HepG2 (cell line): ENCODE data around the gene EPHA3. TPM values are rescaled to one million over a fixed set of nuclear protein-coding genes. Genes with fewer than 3 reads are reported as not detected.

Source experiments
- ATAC-seq: fragments of 200-7000 bp; cut with Tn5 transposase; 3 replicates; pipeline ENCODE4 v1.9.1; 2020; ENCODE audit warnings: mild to moderate bottlenecking, moderate library complexity
- BruUV-seq: library from RNA; stranded (reverse); fragments of 400-500 nt; replicated peaks from 2 replicates; lab custom pipeline; 2021; lab: Mats Ljungman, UMichigan
- CTCF ChIA-PET: fragments of 300-600 bp; formaldehyde crosslinking; extraction: SDS; loops from one replicate; lab custom pipeline; 2021; ENCODE audit warnings: low total read pairs, inconsistent platforms, low intra/inter-chr PET ratio; lab: Yijun Ruan, JAX
- POLR2A ChIA-PET: fragments of 350-600 bp; sonication (Branson Sonifier 250); formaldehyde crosslinking; loops from one replicate; lab custom pipeline; 2020; ENCODE audit warnings: antibody characterized with exemption, inconsistent platforms; lab: Yijun Ruan, JAX
- DNase-seq: peaks from one replicate; pipeline ENCODE4 v3.0.0-alpha.2; 2015; ENCODE audit warnings: low spot score
- FAIRE-seq: peaks from 3 replicates; lab custom pipeline; 2011; peaks lifted over from hg19 to GRCh38; lab: Jason Lieb, UNC
- H2AFZ ChIP-seq: one replicate; pipeline ENCODE4 v1.6.1; 2011; ENCODE audit warnings: low read length, inconsistent platforms
- H3K27ac ChIP-seq: fragments of 300-600 bp; 3 replicates; pipeline ENCODE4 v1.8.0; 2011; ENCODE audit warnings: mixed run types, mild to moderate bottlenecking, mixed read lengths, low read length, inconsistent platforms; ENCODE audit not compliant: insufficient read depth; ENCODE audit errors: extremely low read length
- H3K27me3 ChIP-seq, 2 experiments: fragments of 200-600 bp in 1 of 2; 2 replicates in 1 of 2; 3 replicates in 1 of 2; pipeline versions ENCODE4 v1.6.0 to v1.8.0; 2011; ENCODE audit warnings: low read length in 2 of 2, mild to moderate bottlenecking in 2 of 2, moderate library complexity in 2 of 2, inconsistent platforms in 1 of 2; ENCODE audit not compliant: insufficient read depth in 2 of 2, control insufficient read depth in 1 of 2
- H3K36me3 ChIP-seq, 2 experiments: fragments of 200-600 bp in 1 of 2; replicated peaks in 1 of 2; 2 replicates in 1 of 2; 3 replicates in 1 of 2; pipeline versions ENCODE4 v1.5.1 to v1.8.0; 2011; ENCODE audit warnings: low read length in 2 of 2, inconsistent platforms in 1 of 2; ENCODE audit not compliant: insufficient read depth in 2 of 2, control insufficient read depth in 1 of 2
- H3K4me1 ChIP-seq: 2 replicates; pipeline ENCODE4 v1.5.1; 2012; ENCODE audit warnings: low read length, inconsistent platforms; ENCODE audit not compliant: insufficient read depth
- H3K4me2 ChIP-seq: 2 replicates; pipeline ENCODE4 v1.6.0; 2011; ENCODE audit warnings: low read depth, low read length, inconsistent platforms
- H3K4me3 ChIP-seq, 3 experiments: fragments of 200-600 bp in 1 of 3; sonication (generic), shearing (Covaris generic) in 1 of 3; replicated peaks in 1 of 3; 2 replicates each; pipeline ENCODE4 v1.5.1; 2011 to 2016; ENCODE audit warnings: low read length in 3 of 3, inconsistent platforms in 2 of 3, low read depth in 2 of 3, mild to moderate bottlenecking in 2 of 3, control low read depth in 1 of 3, mixed read lengths in 1 of 3; ENCODE audit not compliant: insufficient read depth in 1 of 3
- H3K79me2 ChIP-seq: one replicate; pipeline ENCODE4 v1.6.1; 2011; ENCODE audit warnings: low read length, inconsistent platforms; ENCODE audit not compliant: insufficient read depth
- H3K9ac ChIP-seq: 2 replicates; pipeline ENCODE4 v1.6.0; 2011; ENCODE audit warnings: mild to moderate bottlenecking, low read depth, low read length, inconsistent platforms; ENCODE audit not compliant: insufficient read depth
- H3K9me3 ChIP-seq: 2 replicates; pipeline ENCODE4 v1.5.1; 2012; ENCODE audit warnings: mild to moderate bottlenecking, low read length
- H4K20me1 ChIP-seq: 2 replicates; pipeline ENCODE4 v1.6.0; 2011; ENCODE audit warnings: inconsistent platforms, mild to moderate bottlenecking, low read length, moderate library complexity; ENCODE audit not compliant: insufficient read depth
- AGO2 ChIP-seq: fragments of 200-400 bp; formaldehyde crosslinking; optimal IDR thresholded peaks from 2 replicates; pipeline ENCODE3; 2017; ENCODE audit warnings: mild to moderate bottlenecking, low read depth, low read length, moderate library complexity
- AKAP8 ChIP-seq: sonication (generic); formaldehyde crosslinking; IDR thresholded peaks from 2 replicates; pipeline ENCODE4 v1.5.1; 2020; ENCODE audit warnings: mild to moderate bottlenecking, missing genetic modification reagents
- FOXK2 ChIP-seq: fragments of 450-650 bp; IDR thresholded peaks from 2 replicates; pipeline ENCODE4 v1.6.1; 2016
- MEIS2 ChIP-seq: sonication (generic); formaldehyde crosslinking; IDR thresholded peaks from 2 replicates; pipeline ENCODE4 v1.9.0; 2021; ENCODE audit warnings: mild to moderate bottlenecking, missing genetic modification reagents
- NR2F1 ChIP-seq, 2 experiments: fragments of 450-650 bp in 1 of 2; formaldehyde crosslinking in 1 of 2; IDR thresholded peaks; 2 replicates each; pipeline versions ENCODE4 v1.5.0 to v1.6.1; 2016 to 2020; ENCODE audit warnings: mild to moderate bottlenecking in 1 of 2, missing compliant biosample characterization in 1 of 2, missing genetic modification reagents in 1 of 2, moderate library complexity in 1 of 2
- ZNF703 ChIP-seq: sonication (generic); formaldehyde crosslinking; IDR thresholded peaks from 2 replicates; pipeline ENCODE4 v1.5.1; 2020; ENCODE audit warnings: missing genetic modification reagents, mild to moderate bottlenecking, moderate library complexity, borderline replicate concordance
- WGBS: methylation state at CpG from one replicate; pipeline ENCODE4 v1.1.6; 2017; ENCODE audit warnings: low lambda C conversion rate; 5-methylcytosine and 5-hydroxymethylcytosine counted together
- in situ Hi-C: cut with HindIII; loops from 2 replicates; pipeline ENCODE4 v1.10.0; 2017; ENCODE audit warnings: low pct_unique_long_range_greater_than_20kb; ENCODE audit not compliant: extremely low pct_ligation_motif_present
- intact Hi-C: fragments of 100-400 bp; cut with micrococcal nuclease; formaldehyde crosslinking; loops from one replicate; pipeline ENCODE4 v1.10.0; 2022; ENCODE audit not compliant: unreplicated experiment
- polyA plus RNA-seq, 8 experiments: library from polyadenylated mRNA; depleted of rRNA in 3 of 8; stranded (reverse) in 7 of 8; unstranded in 1 of 8; fragments of >200 nt; fragmentation: Illumina TruSeq in 4 of 8; extraction: Trizol in 4 of 8; gene quantifications; 2 replicates each; pipeline versions ENCODE4 v1.2.1 to v1.2.3, GENCODE V29; 2011 to 2016; ENCODE audit warnings: low read depth in 4 of 8, missing spikeins in 1 of 8, mixed read lengths in 1 of 8; ENCODE audit not compliant: insufficient read depth in 1 of 8
- total RNA-seq, 5 experiments: library from RNA; depleted of rRNA; stranded (reverse); fragments of >200 nt; fragmentation: Illumina TruSeq; extraction: Trizol; gene quantifications; 2 replicates each; pipeline ENCODE4 v1.2.3, GENCODE V29; 2016; ENCODE audit warnings: low read depth in 1 of 5
- TF ChIP-seq, protein P1 (sequence below), 2 experiments: fragments of 450-650 bp in 1 of 2; sonication (generic) in 1 of 2; formaldehyde crosslinking in 1 of 2; IDR thresholded peaks; 2 replicates each; pipeline versions ENCODE4 v1.6.1 to v1.8.0; 2016 to 2022; ENCODE audit warnings: antibody characterized with exemption in 1 of 2, mild to moderate bottlenecking in 1 of 2, missing genetic modification reagents in 1 of 2
- TF ChIP-seq, protein P2 (sequence below): sonication (generic); formaldehyde crosslinking; IDR thresholded peaks from 2 replicates; pipeline ENCODE4 v1.5.0; 2020; ENCODE audit warnings: mild to moderate bottlenecking, missing genetic modification reagents
- TF ChIP-seq, protein P3 (sequence below): sonication (generic); IDR thresholded peaks from 2 replicates; pipeline ENCODE4 v1.6.1; 2016; ENCODE audit warnings: low read depth, borderline replicate concordance

EPHA3 gene
- total and polyA plus RNA-seq, 2 of the 13 experiments (the other 11 are each of a cell fraction or from before 2014, with no cell fraction given), result 0.01 TPM; not detected in 1

DNA sequence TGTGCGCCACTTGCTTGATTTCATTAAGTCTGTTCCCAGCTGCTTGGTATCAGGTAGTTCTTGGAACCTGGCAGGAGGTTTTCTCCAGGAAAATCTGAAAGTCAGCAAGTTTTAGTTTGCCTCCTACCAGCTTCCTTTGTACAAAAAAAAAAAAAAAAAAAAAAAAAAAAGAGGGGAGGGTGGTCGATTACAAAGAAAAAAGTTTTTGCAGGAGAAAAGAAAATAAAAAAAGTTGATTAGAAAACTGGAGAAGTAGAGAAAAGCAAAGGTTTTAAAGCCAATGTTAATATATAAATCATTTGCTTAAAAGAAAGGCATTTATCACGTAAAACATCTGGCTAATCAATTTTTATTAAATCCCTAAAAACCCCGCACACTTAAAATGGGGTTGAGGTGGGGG is 5.9 kb downstream of the EPHA3 start:
- no peak overlapping the region for H3K4me2 ChIP-seq
- ChIA-PET CTCF (no interaction called here), POLR2A (no interaction called here)
- H3K4me1 ChIP-seq, result peaks cover 7% of the 10 kb centered on the region; the same call in 1 of the 2 replicates
- no peak for ATAC-seq
- H3K4me3 ChIP-seq, result no peak overlapping the region
- no TSS peak for BruUV-seq
- H3K79me2 ChIP-seq, result no peaks in the 10 kb centered on the region
- FAIRE-seq, result no peak
- no peaks in the 10 kb centered on the region for H3K9me3 ChIP-seq
- intact Hi-C loops (no loop called here), in situ Hi-C loops (loop anchor here (5.0 kb wide), 1 partner anchor 911 kb away; no protein-coding TSS in a partner anchor)
- no peak for DNase-seq
- no peaks in the 10 kb centered on the region for H3K36me3 ChIP-seq
- no peak overlapping the region for H2AFZ ChIP-seq
- H3K9ac ChIP-seq, result no peak overlapping the region
- TF ChIP-seq FOXK2 (no peak), MEIS2 (no peak), NR2F1 (CRISPR knock-in tag; IDR thresholded peaks at IDR 0.05) (no peak), ZNF703 (CRISPR knock-in tag) (no peak), AGO2 (no peak), AKAP8 (no peak)
- TF ChIP-seq, protein P1, sequence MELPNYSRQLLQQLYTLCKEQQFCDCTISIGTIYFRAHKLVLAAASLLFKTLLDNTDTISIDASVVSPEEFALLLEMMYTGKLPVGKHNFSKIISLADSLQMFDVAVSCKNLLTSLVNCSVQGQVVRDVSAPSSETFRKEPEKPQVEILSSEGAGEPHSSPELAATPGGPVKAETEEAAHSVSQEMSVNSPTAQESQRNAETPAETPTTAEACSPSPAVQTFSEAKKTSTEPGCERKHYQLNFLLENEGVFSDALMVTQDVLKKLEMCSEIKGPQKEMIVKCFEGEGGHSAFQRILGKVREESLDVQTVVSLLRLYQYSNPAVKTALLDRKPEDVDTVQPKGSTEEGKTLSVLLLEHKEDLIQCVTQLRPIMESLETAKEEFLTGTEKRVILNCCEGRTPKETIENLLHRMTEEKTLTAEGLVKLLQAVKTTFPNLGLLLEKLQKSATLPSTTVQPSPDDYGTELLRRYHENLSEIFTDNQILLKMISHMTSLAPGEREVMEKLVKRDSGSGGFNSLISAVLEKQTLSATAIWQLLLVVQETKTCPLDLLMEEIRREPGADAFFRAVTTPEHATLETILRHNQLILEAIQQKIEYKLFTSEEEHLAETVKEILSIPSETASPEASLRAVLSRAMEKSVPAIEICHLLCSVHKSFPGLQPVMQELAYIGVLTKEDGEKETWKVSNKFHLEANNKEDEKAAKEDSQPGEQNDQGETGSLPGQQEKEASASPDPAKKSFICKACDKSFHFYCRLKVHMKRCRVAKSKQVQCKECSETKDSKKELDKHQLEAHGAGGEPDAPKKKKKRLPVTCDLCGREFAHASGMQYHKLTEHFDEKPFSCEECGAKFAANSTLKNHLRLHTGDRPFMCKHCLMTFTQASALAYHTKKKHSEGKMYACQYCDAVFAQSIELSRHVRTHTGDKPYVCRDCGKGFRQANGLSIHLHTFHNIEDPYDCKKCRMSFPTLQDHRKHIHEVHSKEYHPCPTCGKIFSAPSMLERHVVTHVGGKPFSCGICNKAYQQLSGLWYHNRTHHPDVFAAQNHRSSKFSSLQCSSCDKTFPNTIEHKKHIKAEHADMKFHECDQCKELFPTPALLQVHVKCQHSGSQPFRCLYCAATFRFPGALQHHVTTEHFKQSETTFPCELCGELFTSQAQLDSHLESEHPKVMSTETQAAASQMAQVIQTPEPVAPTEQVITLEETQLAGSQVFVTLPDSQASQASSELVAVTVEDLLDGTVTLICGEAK (IDR thresholded peaks at IDR 0.05), result no peak
- TF ChIP-seq, protein P1 (CRISPR knock-in tag; IDR thresholded peaks at IDR 0.05), result no peak
- TF ChIP-seq, protein P2, sequence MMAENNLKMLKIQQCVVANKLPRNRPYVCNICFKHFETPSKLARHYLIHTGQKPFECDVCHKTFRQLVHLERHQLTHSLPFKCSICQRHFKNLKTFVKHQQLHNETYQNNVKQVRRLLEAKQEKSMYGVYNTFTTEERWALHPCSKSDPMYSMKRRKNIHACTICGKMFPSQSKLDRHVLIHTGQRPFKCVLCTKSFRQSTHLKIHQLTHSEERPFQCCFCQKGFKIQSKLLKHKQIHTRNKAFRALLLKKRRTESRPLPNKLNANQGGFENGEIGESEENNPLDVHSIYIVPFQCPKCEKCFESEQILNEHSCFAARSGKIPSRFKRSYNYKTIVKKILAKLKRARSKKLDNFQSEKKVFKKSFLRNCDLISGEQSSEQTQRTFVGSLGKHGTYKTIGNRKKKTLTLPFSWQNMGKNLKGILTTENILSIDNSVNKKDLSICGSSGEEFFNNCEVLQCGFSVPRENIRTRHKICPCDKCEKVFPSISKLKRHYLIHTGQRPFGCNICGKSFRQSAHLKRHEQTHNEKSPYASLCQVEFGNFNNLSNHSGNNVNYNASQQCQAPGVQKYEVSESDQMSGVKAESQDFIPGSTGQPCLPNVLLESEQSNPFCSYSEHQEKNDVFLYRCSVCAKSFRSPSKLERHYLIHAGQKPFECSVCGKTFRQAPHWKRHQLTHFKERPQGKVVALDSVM (CRISPR knock-in tag), result no peak
- TF ChIP-seq, protein P3, sequence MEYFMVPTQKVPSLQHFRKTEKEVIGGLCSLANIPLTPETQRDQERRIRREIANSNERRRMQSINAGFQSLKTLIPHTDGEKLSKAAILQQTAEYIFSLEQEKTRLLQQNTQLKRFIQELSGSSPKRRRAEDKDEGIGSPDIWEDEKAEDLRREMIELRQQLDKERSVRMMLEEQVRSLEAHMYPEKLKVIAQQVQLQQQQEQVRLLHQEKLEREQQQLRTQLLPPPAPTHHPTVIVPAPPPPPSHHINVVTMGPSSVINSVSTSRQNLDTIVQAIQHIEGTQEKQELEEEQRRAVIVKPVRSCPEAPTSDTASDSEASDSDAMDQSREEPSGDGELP, result no peak
- no peaks in the 10 kb centered on the region; a peak in 1 of 5 replicates for H3K27me3 ChIP-seq
- H3K27ac ChIP-seq, result no peak overlapping the region
- WGBS, result 19% methylated on average over 4 of the region's 4 CpGs
- H4K20me1 ChIP-seq, result no peaks in the 10 kb centered on the region
